GM18907 (cell line): ENCODE measurements around the gene MACROD1.

ENCODE experiments used
- ATAC-seq: cut with Tn5 transposase; IDR thresholded peaks from one replicate; pipeline ENCODE4 v1.9.1; 2021; ENCODE audit warnings: mild to moderate bottlenecking, moderate library complexity; ENCODE audit not compliant: unreplicated experiment

MACROD1 gene

DNA sequence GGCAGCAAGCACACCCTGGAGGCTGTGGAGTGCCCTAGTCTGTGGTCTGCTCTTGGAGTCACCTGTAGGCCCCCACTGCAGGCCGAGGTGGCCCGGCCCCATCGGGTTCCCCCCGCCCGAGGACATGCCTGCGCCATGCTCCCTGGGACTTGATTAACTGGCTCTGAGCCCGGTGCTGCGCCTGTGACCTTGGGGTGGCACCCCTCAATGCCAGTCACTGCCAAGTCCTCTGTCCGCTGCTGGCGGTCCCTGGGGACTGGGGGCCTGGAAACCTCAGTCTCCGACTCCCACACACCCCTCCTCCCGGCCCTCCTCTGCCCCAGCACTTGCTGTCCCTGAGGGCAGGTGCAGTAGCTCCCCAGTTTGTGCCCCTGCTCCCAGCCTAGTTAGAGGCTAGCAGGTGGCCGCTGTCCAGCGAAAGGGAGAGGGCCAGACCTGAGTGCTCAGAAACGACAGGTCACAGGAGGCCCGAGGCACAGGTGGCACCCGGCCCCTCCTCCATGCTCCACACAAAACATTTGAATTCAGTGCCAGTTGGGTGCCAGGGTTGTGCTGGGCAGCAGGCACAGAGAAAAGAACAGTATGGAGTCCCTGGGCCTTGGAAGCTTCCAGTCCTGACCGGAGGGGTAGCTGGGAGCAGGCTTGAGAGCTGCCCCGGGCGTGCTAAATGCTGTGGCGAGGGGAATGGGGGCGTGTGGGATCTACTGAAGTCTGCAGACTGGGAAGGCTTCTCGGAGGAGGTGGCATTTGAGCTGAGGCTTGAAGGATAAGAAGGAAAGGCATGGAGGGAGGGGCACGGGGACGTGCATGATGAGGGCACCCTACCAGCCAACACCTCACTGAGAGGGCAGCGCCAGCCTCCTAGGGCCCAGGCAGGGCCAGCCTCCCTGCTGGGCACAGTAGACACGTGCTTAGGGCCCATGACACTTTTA lies 146.5 kb downstream of the MACROD1 start:
- ATAC-seq, result no peak

DNA sequence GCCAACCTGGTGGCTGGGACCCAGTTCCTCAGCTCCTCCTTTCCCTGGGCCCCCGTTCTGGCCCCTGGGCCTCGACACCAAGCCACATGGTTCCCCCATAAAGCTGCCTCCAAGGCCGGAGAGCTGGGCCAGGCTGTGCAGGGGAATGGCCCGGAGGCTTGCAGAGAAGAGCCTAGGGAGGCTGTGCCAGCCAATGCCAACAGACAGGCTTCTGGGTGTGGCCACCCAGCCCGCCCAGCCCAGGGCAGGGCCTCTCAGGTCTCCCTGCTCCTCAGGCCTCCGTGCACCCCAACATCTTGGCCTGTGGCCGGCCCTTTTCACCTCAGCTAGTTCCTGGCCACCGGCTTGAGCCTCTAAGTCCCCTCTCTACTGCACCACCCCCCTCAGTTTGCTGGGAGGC lies 147.6 kb downstream of the MACROD1 start:
- ATAC-seq, result no peak

DNA sequence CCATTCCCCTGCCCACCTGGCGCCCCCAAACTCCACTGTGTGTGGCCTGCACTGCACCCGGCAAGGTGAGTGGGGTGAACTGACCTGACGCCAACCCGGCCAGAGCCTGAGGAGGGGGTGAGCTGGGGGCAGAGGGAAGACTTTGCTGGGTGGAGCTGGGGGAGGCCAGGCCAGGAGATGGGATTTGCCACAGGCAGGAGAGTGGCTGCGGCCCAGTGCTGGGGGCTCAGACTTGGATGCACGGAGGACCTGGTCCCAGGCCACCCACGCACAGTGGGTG lies 148.0 kb downstream of the MACROD1 start:
- no peak for ATAC-seq

DNA sequence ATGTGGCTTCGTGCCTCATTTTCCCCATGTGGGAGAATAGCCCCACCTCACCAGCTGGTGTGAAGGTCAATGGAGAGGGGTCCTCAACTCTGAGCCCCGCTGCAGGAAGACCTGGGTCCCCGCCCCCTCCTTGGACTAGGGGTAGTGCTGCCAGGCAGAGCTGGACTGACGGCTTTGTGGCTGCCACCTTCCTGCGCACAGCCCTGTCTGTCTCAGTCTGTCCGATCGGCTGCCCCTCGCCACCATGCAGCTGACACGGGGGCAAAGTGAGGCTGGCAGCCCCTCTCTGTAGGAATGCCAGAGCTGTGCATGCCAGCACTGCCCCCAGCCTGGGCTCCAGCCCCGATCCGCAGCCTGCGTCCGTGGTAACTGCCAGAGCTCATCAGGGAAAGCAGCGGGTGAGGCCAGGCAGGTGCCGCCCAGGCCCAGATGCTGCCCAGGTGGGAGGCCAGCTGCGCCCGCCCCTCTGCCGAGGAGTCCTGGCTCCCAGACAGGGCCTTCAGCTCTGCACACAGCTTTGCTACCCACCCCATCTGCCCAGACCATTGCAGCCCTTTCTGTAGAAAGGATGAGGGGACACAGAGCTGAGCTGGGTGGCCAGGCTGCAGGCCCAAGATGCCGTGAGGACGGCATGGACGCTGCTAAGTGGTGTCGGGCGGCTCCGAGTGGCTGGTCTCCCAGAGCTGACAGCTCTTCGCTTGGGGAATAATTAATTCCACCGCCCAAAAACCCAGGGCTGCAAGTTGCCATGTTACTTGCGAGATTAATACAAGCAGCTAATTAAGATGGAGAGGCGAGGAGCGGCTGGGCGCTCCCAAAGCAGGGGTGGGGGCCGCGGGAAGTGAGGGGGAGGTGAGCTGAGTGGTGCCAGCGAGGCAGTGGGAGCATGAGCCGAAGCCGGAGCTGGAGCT lies 149.7 kb downstream of the MACROD1 start:
- no peak for ATAC-seq

DNA sequence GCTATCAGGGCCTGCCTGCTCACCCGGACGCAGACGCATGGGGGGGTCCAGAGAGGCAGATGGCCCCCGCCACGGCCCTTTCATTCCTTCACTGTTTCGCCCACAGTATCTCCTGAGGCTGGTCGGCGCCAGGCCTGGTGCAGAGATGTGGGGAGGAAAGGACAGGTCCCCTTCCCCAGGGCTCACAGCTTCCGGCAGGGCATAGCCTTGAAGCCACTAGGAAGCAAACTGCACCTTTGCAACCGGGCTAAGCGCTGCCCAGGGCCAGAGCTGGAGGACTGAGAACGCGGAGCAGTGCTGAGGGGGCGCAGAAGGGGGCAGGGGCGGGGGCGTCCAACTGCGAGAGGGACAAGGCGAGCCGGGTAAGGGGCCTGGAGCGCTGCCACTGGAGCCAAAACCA lies 150.4 kb downstream of the MACROD1 start:
- no peak for ATAC-seq

DNA sequence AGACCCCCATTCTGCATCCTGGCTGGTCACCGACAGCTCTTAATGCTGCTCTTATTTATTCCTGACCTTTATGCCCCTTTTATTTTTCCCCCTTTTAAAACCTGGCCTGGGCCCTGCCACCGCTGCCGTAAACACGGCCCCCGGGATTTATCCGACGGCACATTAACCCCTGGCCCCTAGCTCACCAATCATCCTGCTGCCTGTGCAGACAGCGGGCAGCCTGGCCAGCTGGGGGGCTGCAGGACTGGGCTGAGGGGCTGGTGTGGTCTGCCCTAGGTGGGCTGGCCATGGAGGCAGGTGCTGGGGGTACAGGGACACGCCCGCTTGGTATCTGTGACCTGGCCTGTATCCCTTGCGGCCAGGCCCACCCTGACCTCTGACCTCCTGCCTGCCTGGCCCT lies 151.6 kb downstream of the MACROD1 start:
- ATAC-seq, result no peak

DNA sequence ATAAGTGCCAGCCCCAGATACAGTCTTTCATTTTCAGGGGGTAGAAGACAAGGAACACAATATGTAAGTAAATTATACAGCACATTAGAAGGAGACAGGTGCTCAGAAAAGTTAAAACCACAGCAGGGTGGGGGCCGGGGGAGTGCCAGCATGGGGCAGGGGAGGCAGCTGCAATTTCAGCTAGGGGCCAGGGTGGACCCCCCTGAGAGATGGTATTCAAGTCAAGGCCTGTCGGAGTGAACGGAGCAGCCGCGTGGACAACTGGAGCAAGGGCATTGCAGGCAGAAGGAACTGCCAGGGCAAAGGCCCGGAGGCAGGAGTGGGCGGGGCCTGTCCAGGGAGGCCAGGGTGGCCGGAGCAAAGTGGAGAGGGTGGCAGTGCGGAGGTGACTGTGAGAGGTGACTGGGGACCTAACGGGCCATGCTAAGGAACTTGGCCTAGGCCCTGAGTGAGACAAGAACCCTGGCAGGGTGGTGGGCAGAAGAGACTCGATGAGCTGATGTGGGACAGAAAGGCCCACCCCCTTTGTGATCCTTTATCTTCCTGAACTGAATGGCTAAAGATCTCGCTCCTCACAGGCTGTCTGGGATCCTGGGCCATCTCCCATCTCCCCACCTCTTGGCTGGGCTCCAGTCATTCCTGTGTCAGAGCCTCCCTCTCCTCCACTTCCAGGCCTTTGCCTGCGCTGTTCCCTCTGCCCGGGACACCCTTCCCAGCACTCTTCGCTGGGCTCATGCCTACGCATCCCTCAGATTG lies 152.6 kb downstream of the MACROD1 start:
- no peak for ATAC-seq

DNA sequence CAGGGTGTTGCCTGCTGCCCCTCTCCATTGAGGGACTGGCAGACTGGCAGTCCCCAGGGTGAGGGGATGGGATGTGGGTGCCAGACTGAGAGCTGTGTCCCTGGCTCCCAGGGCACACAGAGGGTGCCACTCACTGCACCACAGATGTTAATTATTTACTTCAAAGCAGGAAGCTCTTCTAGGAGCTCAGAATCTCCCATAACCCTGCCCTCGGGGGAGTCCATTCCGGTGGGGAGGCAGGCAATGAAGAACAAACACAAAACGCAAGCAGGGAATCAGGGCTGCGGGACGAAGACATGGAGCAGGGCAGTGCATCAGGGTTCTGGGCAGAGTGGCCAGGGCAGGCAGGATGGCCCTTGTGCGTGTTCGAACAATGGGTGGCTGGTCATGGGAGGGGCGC lies 154.5 kb downstream of the MACROD1 start:
- ATAC-seq, result no peak

DNA sequence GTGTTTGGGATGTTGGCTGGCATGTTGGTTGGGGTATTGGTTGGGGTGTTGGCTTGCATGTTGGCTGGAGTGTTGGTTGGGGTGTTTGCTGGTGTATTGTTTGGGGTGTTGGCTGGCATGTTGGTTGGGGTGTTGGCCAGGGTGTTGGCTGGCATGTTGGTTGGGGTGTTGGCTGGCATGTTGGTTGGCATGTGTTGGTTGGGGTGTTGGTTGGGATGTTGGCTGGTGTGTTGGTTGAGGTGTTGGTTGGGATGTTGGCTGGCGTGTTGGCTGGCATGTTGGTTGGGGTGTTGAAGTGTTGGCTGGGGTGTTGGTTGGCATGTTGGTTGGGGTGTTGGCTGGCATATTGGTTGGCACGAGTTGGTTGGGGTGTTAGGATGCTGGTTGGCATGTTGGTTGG lies 155.1 kb downstream of the MACROD1 start:
- no peak for ATAC-seq

DNA sequence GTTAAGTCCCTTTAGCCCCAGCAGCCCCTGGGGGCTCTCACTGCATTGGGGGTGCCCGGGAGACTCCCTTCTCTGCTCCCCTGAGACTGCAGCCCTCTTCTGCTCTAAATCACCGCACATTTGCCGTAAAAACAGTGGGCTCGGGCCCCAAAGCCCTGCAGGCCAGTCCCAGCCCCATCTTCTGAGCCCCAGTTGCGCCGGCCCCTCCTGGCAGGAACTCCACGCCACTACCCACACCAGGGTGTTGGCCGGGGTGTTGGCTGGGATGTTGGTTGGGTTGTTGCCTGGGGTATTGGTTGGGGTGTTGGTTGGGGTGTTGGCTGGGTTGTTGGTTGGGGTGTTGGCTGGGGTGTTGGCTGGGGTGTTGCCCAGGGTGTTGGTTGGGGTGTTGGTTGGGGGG lies 156.2 kb downstream of the MACROD1 start:
- ATAC-seq, result no peak

DNA sequence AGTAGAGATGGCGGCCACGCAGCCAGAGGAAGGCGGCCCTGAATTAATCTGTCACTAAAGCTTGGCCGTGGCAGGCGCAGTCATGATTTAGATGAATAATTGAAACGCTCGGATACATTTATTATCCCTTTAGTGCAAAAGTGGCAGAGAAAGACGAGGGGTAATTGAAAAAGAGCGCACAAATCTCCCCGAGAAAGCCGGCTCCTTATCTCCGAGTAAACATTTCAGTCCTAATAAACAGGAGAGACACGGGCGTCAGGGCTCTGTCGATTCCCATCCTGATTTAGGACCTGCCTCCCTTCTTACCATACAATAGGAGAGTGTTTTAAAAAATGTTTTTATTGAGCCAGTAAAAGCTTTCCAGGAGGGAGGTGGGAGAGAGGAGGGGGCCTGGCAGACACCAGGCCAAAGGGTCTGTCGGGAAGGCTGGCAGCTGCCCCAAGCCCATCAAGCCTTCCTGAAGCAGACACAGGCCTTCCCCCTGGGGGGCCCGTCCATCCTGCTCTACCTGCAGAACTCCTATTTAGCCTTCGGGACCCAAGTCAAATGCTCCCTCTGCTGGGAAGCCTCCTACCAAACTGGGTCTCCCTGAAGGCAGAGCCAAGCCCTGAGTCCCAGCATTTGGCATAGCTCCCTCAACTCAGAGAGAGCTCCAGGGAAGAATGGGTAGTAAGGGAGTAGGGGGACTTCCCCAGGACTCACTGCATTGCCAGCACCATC lies 156.8 kb downstream of the MACROD1 start:
- ATAC-seq, result no peak

DNA sequence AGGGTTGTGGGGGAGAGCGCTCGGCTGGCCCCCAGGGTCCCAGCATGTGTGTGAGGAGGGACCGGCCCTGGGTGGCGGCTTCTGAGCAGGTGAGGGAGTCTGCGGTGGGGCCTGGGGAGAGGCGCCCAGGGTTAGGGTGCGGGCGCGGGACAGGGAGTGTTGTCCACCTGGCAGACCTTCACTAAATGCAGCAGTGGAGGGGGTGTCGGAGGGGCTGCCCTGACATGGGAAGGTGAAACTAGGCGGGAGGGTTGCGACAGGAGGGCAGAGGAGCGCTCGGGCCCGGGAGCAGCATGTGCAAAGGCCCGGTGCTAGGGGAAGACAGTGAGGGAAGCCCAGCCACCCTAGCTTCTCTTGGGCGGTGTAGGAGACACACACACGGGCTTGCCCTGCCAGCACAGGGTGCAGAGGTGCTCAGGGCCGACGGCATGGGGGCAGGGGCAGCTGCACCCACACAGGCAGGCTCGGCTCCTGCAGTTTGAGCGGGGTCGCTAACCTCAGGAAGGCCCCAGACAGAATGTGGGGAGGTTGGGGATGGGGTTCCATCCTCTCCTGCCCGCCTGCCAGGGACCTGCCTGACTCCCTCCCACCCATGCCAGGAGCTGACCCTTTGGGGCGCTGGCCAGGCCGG lies 157.5 kb downstream of the MACROD1 start:
- ATAC-seq, result no peak

DNA sequence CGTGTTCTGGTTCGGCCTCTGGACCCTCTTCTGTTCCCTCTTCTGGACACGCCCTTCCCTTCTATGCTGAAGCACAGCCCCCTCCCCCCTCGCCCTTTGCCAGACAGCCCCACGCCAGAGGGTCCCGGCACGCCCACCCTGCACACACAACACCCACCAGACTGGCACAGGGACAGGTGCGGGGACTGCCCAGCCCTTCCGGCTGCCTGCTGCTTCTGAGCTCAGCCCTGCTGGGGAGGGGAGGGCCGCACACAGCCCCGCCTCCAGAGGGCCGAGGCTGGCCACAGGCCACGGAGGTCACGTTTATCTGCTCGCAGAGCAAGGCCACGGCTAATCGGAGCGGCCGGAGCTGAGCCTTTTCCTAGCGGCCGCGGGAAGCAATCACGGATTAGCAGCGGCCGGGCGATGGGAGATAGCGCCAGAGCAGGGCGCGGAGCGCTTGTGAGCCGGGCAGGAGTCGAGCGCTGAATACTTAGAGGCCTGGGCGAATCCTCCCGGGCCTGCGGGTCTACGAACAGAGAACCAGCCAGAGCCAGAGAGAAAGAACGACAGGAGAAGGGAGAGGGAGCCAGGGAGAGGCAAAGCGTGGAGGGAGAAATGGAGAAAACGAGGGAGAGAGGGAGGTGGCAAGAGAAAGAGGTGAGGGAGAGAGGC lies 158.2 kb downstream of the MACROD1 start:
- ATAC-seq, result no peak

DNA sequence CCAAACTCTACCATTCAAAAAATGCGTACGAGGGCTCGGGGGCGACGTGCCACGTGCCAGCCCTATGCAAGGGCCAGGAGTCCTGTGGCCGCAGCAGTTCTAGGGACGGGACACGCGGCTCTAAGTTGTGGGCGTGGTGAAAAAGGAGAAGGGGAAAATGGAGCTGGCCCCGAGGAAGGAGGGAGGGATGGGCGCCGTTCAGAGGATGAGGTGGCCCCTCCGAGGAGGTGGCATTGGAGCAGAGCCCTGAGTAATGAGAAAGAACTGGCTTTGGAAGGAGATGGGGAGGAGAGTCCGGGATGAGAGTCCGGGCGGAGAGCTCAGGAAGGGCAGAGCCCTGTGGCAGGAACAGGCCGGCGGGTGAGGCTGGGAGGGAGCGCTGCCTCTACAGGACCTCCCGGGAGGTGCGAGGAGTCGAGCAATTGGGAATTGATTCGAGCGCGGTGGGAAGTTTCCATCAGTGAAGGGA lies 158.7 kb downstream of the MACROD1 start:
- ATAC-seq, result no peak

DNA sequence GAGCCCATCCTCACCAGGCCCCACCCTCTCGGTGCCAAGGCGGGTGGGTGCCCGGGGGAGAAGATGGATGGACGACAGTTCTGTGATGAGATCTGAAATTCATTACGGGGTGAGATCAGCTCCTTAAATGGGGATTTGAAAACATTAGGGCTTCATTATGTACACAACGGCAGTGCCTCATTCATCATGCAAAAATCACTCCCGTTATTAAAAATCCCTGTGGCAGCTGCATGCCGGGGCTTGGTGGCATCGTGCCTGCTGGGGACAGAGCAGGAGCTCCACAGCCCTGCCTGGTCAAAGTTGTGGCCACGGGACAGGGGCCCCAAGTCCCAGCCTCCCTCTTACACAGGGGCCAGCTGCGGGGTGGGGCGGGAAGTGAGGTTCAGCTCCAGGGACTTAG lies 159.5 kb downstream of the MACROD1 start:
- no peak for ATAC-seq

DNA sequence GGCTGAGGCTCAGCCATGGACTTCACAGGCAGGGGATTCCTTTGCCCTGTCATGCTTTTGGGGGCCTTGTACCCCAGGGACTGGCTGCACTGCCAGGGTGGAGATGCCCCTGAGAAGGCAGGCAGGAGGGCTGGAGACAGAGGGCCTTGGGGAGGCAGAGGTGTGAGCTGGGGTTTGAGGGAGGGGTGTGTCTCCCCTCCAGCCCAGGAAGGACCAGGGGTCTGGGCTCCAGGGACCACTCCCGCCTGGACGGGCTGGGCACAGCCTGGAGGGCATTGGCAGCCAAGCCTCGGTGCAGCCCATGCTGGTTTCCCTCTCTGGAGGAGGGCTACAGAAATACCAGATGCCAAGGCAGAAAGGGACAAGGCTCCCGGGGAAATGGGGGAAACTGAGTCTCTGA lies 160.2 kb downstream of the MACROD1 start:
- ATAC-seq, result no peak

DNA sequence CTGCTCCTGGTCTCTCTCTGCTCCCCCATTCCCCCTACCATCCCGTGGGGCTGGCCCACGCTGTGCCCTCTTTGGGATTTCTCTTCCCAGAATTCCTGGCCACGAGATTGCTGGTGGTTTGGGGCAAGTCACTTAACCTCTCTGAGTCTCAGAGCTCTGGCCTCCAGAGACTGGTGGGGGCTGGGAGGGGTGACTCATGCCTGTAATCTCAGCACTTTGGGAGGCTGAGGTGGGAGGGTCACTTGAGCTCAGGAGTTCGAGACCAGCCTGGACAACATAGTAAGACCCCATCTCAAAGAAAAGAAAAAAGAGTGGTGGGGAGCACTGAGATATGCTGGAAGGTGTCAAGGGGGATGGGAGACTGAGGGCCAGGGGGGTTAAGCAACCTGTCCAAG lies 161.3 kb downstream of the MACROD1 start:
- ATAC-seq, result no peak

DNA sequence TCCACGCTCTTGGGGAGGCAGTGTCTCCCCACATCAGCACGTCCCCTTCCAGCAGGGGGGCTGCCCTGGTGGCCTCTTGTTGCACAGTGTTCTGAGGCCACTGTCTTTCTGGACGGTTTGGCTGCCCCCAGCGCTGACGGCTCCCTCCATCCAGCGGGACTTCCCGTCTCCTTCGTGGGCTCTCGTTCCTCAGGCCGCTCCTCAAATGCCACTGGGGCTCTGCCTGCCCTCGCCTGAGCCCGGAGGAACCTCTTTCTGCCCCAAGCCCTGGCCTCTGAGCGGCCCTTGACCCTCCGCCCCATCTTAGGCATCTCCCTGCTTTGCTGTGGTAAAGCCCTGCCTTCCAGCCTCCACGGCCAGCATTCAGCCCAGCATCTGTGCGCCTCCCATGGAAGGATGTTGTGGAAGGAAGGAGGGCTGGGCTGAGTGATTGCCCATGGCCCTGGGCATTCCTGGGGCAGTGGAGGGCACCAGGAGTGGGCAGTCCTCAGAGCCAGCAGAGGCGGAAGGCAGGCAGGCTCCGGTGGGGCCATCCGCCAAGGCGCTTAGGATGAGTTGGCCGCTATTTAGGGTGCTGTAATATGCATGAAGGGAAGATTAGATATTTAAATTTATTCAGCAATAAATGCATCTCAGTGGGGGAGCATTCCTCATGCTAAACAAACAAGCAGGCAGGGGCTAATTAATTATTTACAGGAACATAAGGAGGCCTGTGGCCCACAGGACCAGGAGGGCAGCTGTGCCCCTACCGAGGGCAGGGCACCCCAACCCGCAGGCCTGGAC lies 161.9 kb downstream of the MACROD1 start:
- no peak for ATAC-seq
